ENCODE results near the gene FHAD1. TPM values are rescaled to one million over a fixed set of nuclear protein-coding genes. Genes with fewer than 3 reads are reported as not detected.

The FHAD1 gene
- total and polyA plus RNA-seq, 2 donors (not counting 3 experiments of a cell fraction or from before 2014, with no cell fraction given), result 0.04 to 0.69 TPM

DNA sequence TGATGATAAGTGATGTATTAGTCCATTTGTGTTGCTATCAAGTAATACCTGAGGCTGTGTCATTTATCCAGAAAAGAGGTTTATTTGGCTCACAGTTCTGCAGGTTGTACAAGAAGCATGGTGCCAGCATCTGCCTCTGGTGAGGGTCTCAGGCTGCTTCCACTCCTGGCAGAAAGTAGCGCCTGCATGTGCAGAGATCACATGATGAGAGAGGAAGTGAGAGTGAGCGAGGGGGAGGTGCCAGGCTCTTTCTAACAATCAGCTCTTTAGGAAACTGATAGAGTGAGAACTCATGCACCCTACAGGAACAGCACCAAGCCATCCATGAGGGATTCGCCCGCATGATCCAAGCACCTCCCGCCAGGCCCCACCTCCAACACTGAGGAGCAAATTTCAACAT lies 2.2 kb upstream of the FHAD1 start:
- H3K9me3 ChIP-seq (replicated peaks; ENCODE audit: control insufficient read depth, insufficient read depth, low read length), result no peaks in the 10 kb centered on the region
- peaks cover 11 to 19% of the 10 kb centered on the region in 2 experiments for H3K27me3 ChIP-seq (ENCODE audit: control insufficient read depth in 2 of 2, insufficient read depth in 2 of 2, low read length in 2 of 2)
- H3K36me3 ChIP-seq (ENCODE audit: control insufficient read depth in 2 of 2, extremely low read depth in 1 of 2, insufficient read depth in 2 of 2, low read length in 2 of 2), result no peaks in the 10 kb centered on the region
- peaks cover 3% of the 10 kb centered on the region for H3K4me1 ChIP-seq (ENCODE audit: control insufficient read depth, extremely low read depth, insufficient read depth, low read length)
- TF ChIP-seq POLR2AphosphoS5 (IDR thresholded peaks at IDR 0.05; ENCODE audit: insufficient read depth, low read depth, low read length) (no peak), GATA2 (IDR thresholded peaks at IDR 0.05; ENCODE audit: insufficient read depth, insufficient read length, low read depth, low read length) (no peak), POLR2A (IDR thresholded peaks at IDR 0.05; ENCODE audit: low read depth, low read length) (no peak), JUN (IDR thresholded peaks at IDR 0.05; ENCODE audit: borderline replicate concordance, insufficient read depth, insufficient read length, low read depth) (no peak), EZH2 (IDR thresholded peaks at IDR 0.05; ENCODE audit: borderline replicate concordance, low read depth, low read length, severe bottlenecking) (no peak)
- TF ChIP-seq, protein P1, sequence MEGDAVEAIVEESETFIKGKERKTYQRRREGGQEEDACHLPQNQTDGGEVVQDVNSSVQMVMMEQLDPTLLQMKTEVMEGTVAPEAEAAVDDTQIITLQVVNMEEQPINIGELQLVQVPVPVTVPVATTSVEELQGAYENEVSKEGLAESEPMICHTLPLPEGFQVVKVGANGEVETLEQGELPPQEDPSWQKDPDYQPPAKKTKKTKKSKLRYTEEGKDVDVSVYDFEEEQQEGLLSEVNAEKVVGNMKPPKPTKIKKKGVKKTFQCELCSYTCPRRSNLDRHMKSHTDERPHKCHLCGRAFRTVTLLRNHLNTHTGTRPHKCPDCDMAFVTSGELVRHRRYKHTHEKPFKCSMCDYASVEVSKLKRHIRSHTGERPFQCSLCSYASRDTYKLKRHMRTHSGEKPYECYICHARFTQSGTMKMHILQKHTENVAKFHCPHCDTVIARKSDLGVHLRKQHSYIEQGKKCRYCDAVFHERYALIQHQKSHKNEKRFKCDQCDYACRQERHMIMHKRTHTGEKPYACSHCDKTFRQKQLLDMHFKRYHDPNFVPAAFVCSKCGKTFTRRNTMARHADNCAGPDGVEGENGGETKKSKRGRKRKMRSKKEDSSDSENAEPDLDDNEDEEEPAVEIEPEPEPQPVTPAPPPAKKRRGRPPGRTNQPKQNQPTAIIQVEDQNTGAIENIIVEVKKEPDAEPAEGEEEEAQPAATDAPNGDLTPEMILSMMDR (IDR thresholded peaks at IDR 0.05; ENCODE audit: extremely low read depth in 1 of 2, insufficient read depth in 1 of 2, low read depth in 1 of 2, low read length in 2 of 2), result no peak
- no peak for FAIRE-seq
- POLR2A ChIA-PET, result no interaction called here
- H3K79me2 ChIP-seq (ENCODE audit: control insufficient read depth, insufficient read depth, low read length), result no peaks in the 10 kb centered on the region
- no peak overlapping the region for H3K9ac ChIP-seq (replicated peaks; ENCODE audit: extremely low read depth, insufficient read depth, low read length)
- dilution Hi-C loops (cut with MboI; ENCODE audit: extremely low pct_ligation_motif_present, low sequenced_read_pairs), result no loop called here
- no peak for DNase-seq (ENCODE audit: low read depth, low spot score)
- no peaks in the 10 kb centered on the region for H3K9me1 ChIP-seq (replicated peaks; ENCODE audit: control insufficient read depth, extremely low read depth, insufficient read depth, low read length)
- BruUV-seq (replicated peaks), result no TSS peak
- H3K4me3 ChIP-seq (replicated peaks in 1 of 3; ENCODE audit: insufficient read depth in 1 of 3, low read depth in 1 of 3, low read length in 3 of 3), result no peak overlapping the region
- intact Hi-C loops (cut with micrococcal nuclease), result no loop called here
- CTCF ChIA-PET, result interaction anchor here (1.3 kb wide), 1 partner anchor 26 kb away, joined by 3 read pairs; no protein-coding TSS in a partner anchor
- no peak overlapping the region for H2AFZ ChIP-seq (ENCODE audit: low read depth, low read length)
- no peaks in the 10 kb centered on the region for H4K20me1 ChIP-seq (replicated peaks; ENCODE audit: control insufficient read depth, extremely low read depth, insufficient read depth, low read length)
- H3K27ac ChIP-seq (ENCODE audit: insufficient read depth, low read depth, low read length), result no peak overlapping the region
- no peak overlapping the region for H3K4me2 ChIP-seq (ENCODE audit: insufficient read depth, low read length)

Measured in endothelial cell of umbilical vein (primary cell).